Natural killer cell (primary cell): ENCODE data around the gene DUS1L. TPM values are rescaled to one million over a fixed set of nuclear protein-coding genes. Genes with fewer than 3 reads are reported as not detected.

ENCODE experiments used
- ATAC-seq, 3 donors: fragments of 150-1000 bp in 2 of 3; fragments of 200-7000 bp in 1 of 3; cut with Tn5 transposase; 1 replicate in 1 of 3; 2 replicates in 2 of 3; pipeline ENCODE4 v1.10.0; 2021; ENCODE audit warnings: mild to moderate bottlenecking in 2 of 3, moderate library complexity in 2 of 3
- DNase-seq, 2 donors: peaks; one replicate each; pipeline versions ENCODE4 v3.0.0 to v3.0.0-alpha.2; 2013 to 2021; ENCODE audit warnings: mixed read lengths in 1 of 2
- H3K27ac ChIP-seq: one replicate; pipeline ENCODE4 v1.5.1; 2013; ENCODE audit warnings: mild to moderate bottlenecking, low read length
- H3K27me3 ChIP-seq: one replicate; pipeline ENCODE4 v1.6.1; 2013; ENCODE audit warnings: low read length; ENCODE audit not compliant: control insufficient read depth, insufficient read depth
- H3K36me3 ChIP-seq: one replicate; pipeline ENCODE4 v1.6.1; 2013; ENCODE audit warnings: low read length; ENCODE audit not compliant: control insufficient read depth, insufficient read depth
- H3K4me1 ChIP-seq: one replicate; pipeline ENCODE4 v1.6.1; 2013; ENCODE audit warnings: low read length; ENCODE audit not compliant: control insufficient read depth, insufficient read depth
- H3K4me3 ChIP-seq: one replicate; pipeline ENCODE4 v1.5.1; 2013; ENCODE audit warnings: low read length
- H3K9me3 ChIP-seq: one replicate; pipeline ENCODE4 v1.6.1; 2013; ENCODE audit warnings: low read length; ENCODE audit not compliant: control insufficient read depth, insufficient read depth
- H3K27ac Mint-ChIP-seq, 2 donors: one replicate each; pipeline ENCODE4 v1.8.0; 2022; ENCODE audit warnings: mild to moderate bottlenecking in 2 of 2, mixed read lengths in 2 of 2, moderate library complexity in 1 of 2
- H3K27me3 Mint-ChIP-seq, 2 donors: one replicate each; pipeline ENCODE4 v1.8.0; 2022; ENCODE audit warnings: low read depth in 2 of 2, mixed read lengths in 2 of 2
- H3K36me3 Mint-ChIP-seq: one replicate; pipeline ENCODE4 v1.8.0; 2022; ENCODE audit warnings: mixed read lengths
- H3K4me1 Mint-ChIP-seq, 2 donors: one replicate each; pipeline ENCODE4 v1.8.0; 2022; ENCODE audit warnings: mixed read lengths in 2 of 2
- H3K4me3 Mint-ChIP-seq: one replicate; pipeline ENCODE4 v1.8.0; 2022; ENCODE audit warnings: mild to moderate bottlenecking, moderate library complexity, mixed read lengths
- H3K9me3 Mint-ChIP-seq, 2 donors: one replicate each; pipeline ENCODE4 v1.8.0; 2022; ENCODE audit warnings: mixed read lengths in 2 of 2
- WGBS: methylation state at CpG from one replicate; pipeline ENCODE4 v1.1.7; 2013; ENCODE audit warnings: missing lambda C conversion rate; ENCODE audit not compliant: insufficient coverage; 5-methylcytosine and 5-hydroxymethylcytosine counted together
- intact Hi-C: fragments of 100-400 bp; cut with micrococcal nuclease; formaldehyde crosslinking; loops from one replicate; pipeline ENCODE4 v1.14.2; 2022
- total RNA-seq, 4 donors: library from RNA; stranded (reverse); fragments of 120-200 nt in 1 of 4; gene quantifications; one replicate each; pipeline versions ENCODE4 v1.2.3 to v1.2.4, GENCODE V29; 2013 to 2022
- TF ChIP-seq, protein P1 (sequence below): fragments of 200-600 bp; IDR thresholded peaks from one replicate; pipeline ENCODE4 v1.8.0; 2022; ENCODE audit warnings: antibody characterized with exemption

Gene DUS1L
- total RNA-seq, 3 donors from 2014 or later (not counting 1 experiment from before 2014, with no cell fraction given): 122 to 144 (median 136) TPM

DNA sequence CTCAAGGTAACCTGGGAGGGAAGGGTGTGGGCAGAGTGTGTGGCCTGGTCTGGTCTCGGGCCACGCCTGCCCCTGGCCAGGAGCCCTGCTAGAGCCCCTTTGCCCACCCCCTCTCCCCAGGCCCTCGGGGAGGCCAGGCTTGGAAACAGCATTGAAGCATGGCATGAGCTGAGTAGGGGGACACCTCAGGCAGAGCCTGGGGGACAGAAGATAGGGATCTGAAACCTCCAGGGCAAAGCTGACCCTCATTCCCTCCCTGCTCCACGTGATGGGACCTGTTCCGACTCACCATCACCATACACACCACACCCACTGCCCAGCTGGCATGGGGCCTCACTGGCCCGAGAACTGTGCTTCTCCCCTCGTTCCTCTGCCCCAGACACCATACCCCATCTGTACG, 16.5 kb downstream of the DUS1L start:
- Histone ChIP-seq H3K4me1 (peaks cover 30% of the 10 kb centered on the region), H3K9me3 (no peaks in the 10 kb centered on the region), H3K27me3 (no peaks in the 10 kb centered on the region), H3K36me3 (peaks cover 5% of the 10 kb centered on the region), H3K27ac (no peak overlapping the region), H3K4me3 (no peak overlapping the region)
- no peak overlapping the region for H3K4me3 Mint-ChIP-seq
- H3K9me3 Mint-ChIP-seq: no peaks in the 10 kb centered on the region
- intact Hi-C loops: no loop called here
- ATAC-seq (no peak), DNase-seq (no peak)
- TF ChIP-seq, protein P1, sequence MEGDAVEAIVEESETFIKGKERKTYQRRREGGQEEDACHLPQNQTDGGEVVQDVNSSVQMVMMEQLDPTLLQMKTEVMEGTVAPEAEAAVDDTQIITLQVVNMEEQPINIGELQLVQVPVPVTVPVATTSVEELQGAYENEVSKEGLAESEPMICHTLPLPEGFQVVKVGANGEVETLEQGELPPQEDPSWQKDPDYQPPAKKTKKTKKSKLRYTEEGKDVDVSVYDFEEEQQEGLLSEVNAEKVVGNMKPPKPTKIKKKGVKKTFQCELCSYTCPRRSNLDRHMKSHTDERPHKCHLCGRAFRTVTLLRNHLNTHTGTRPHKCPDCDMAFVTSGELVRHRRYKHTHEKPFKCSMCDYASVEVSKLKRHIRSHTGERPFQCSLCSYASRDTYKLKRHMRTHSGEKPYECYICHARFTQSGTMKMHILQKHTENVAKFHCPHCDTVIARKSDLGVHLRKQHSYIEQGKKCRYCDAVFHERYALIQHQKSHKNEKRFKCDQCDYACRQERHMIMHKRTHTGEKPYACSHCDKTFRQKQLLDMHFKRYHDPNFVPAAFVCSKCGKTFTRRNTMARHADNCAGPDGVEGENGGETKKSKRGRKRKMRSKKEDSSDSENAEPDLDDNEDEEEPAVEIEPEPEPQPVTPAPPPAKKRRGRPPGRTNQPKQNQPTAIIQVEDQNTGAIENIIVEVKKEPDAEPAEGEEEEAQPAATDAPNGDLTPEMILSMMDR: no peak
- H3K4me1 Mint-ChIP-seq: peaks cover 0 to 11% of the 10 kb centered on the region in 2 donors
- no peak overlapping the region for H3K27ac Mint-ChIP-seq
- H3K36me3 Mint-ChIP-seq: no peaks in the 10 kb centered on the region
- WGBS: 92% methylated on average over 8 of the region's 8 CpGs
- no peaks in the 10 kb centered on the region for H3K27me3 Mint-ChIP-seq

DNA sequence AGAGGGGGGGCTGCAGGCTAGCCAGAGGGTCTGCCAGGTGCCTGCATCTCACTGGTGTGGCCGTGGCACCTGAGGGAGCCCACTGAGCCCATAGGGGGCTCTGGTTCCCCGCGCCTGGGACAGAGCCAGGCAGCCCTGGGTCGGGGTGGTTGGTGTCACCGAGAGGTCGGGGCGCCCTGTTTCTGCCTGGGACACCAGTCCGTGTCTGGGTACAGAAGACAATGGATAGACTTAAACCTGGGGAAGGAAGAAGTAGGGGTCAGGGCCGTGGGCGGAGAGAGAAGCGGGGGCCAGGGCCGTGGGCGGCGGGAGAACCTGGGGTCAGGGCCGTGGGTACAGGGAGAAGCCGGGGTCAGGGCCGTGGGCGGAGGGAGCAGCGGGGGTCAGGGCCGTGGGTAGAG, 17.0 kb downstream of the DUS1L start:
- no peak overlapping the region for H3K27ac ChIP-seq
- H3K4me3 ChIP-seq: no peak overlapping the region
- H3K4me3 Mint-ChIP-seq: no peak overlapping the region
- no peak overlapping the region for H3K27ac Mint-ChIP-seq
- peaks cover 0 to 11% of the 10 kb centered on the region in 2 donors for H3K4me1 Mint-ChIP-seq
- intact Hi-C loops: no loop called here
- ATAC-seq: no peak
- no peaks in the 10 kb centered on the region for H3K36me3 Mint-ChIP-seq
- no peaks in the 10 kb centered on the region for H3K9me3 Mint-ChIP-seq
- no peaks in the 10 kb centered on the region for H3K27me3 Mint-ChIP-seq
- no peaks in the 10 kb centered on the region for H3K9me3 ChIP-seq
- H3K36me3 ChIP-seq: peaks cover under 1% of the 10 kb centered on the region
- H3K27me3 ChIP-seq: no peaks in the 10 kb centered on the region
- DNase-seq: no peak
- WGBS: 93% methylated on average over 20 of the region's 20 CpGs
- peaks cover 26% of the 10 kb centered on the region for H3K4me1 ChIP-seq
- TF ChIP-seq, protein P1: no peak

DNA sequence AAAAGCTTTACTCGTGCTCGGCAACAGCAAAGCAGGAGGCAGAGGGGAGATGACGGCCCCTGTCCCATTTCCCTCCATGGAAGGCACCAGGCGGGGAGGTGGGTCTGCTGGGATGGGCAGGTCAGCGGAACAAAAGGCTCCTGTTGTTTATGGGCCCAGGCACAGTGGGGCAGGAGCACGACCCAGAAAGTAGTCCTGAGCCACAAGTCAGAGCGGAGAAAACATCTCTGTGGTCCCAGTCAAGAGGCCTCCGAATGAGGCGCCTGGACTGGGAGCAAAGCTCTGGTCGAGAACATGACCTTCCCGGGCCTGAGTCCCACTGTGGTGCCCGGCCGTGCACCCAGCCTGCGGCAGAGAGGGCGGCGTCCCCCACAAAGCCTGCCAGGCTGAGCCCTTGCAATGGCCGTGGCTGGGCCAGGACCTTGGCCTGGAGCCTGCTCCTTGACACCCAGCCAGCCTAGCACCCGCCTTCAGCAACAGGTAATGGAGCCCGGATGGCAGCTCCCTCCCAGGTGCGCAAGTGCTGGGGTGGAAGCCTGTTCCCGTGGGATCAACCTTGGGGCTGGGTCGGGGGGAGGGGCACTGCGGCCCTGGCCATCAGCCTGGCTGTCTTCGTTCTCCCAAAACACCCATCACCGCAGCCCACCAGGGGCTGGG, 17.6 kb downstream of the DUS1L start:
- peaks cover 20% of the 10 kb centered on the region for H3K4me1 ChIP-seq
- 96% methylated on average over 24 of the region's 25 CpGs for WGBS
- intact Hi-C loops: no loop called here
- no peaks in the 10 kb centered on the region for H3K27me3 Mint-ChIP-seq
- H3K27ac ChIP-seq: no peak overlapping the region
- H3K9me3 Mint-ChIP-seq: no peaks in the 10 kb centered on the region
- no peaks in the 10 kb centered on the region for H3K36me3 ChIP-seq
- ATAC-seq (no peak), DNase-seq (no peak)
- H3K27me3 ChIP-seq: no peaks in the 10 kb centered on the region
- H3K36me3 Mint-ChIP-seq: no peaks in the 10 kb centered on the region
- no peak overlapping the region for H3K27ac Mint-ChIP-seq
- peaks cover 0 to 11% of the 10 kb centered on the region in 2 donors for H3K4me1 Mint-ChIP-seq
- H3K4me3 Mint-ChIP-seq: no peak overlapping the region
- H3K9me3 ChIP-seq: no peaks in the 10 kb centered on the region
- TF ChIP-seq, protein P1: no peak
- H3K4me3 ChIP-seq: no peak overlapping the region

DNA sequence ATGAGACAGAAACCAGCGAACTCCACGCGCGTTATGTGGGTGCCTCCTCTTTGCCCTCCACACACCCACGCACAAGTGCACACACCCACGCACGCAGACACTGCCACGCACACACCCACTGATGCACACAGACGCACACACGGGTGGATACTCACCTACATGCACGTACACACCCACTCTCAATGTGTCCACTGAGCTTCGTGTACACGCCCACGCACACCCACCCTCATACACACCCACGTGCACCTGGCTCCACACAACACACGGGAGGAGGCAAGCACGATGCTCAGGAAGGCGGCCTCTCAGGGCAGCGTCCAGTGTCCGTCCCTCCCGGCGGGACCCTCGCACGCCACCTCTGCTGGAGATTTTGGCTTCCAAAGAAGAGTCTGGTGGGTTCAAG, 18.2 kb downstream of the DUS1L start:
- no peaks in the 10 kb centered on the region for H3K9me3 ChIP-seq

More for the DNA sequence above, 18.2 kb downstream of the DUS1L start:
- H3K27ac Mint-ChIP-seq: no peak overlapping the region
- H3K4me1 ChIP-seq: peaks cover 14% of the 10 kb centered on the region
- intact Hi-C loops: no loop called here
- H3K4me3 ChIP-seq: no peak overlapping the region
- H3K36me3 ChIP-seq: no peaks in the 10 kb centered on the region
- no peak overlapping the region for H3K27ac ChIP-seq
- no peaks in the 10 kb centered on the region for H3K27me3 Mint-ChIP-seq
- WGBS: 92% methylated on average over 24 of the region's 24 CpGs
- H3K4me3 Mint-ChIP-seq: no peak overlapping the region
- TF ChIP-seq, protein P1: no peak
- ATAC-seq: no peak
- no peaks in the 10 kb centered on the region for H3K27me3 ChIP-seq
- no peaks in the 10 kb centered on the region for H3K9me3 Mint-ChIP-seq
- no peak for DNase-seq
- no peaks in the 10 kb centered on the region for H3K36me3 Mint-ChIP-seq
- peaks cover 0 to 11% of the 10 kb centered on the region in 2 donors for H3K4me1 Mint-ChIP-seq
